GM19240 (cell line): ENCODE measurements around the gene PLBD2.
A peak's percentile ranks its signal among the peaks of the same experiment; 100 is the strongest.

Source experiments
- DNase-seq: peaks from one replicate; pipeline ENCODE4 v3.0.0; 2011; ENCODE audit warnings: low spot score; ENCODE audit not compliant: insufficient read length

The PLBD2 gene

GRCh38 chr12:113358381-113359132, at the start of gene PLBD2:
Gene PLBD2 (plus strand): TSS chr12:113358587. CDS start chr12:113358601, 14 bp downstream.
- DNase-seq: peak; percentile 96

GRCh38 chr12:113310489-113310888, 47.9 kb upstream of the PLBD2 start:
- no peak for DNase-seq

- DNase-seq: no peak
These were observed 44.3 kb upstream of the PLBD2 start for GRCh38 chr12:113314121-113314529.

- no peak for DNase-seq
These were observed 43.0 kb upstream of the PLBD2 start for GRCh38 chr12:113315358-113315757.

- no peak for DNase-seq
These were observed 42.2 kb upstream of the PLBD2 start for GRCh38 chr12:113316155-113316554.

GRCh38 chr12:113317122-113317521, 41.3 kb upstream of the PLBD2 start:
- DNase-seq: no peak

- no peak for DNase-seq
These were observed 40.2 kb upstream of the PLBD2 start for GRCh38 chr12:113318046-113318656.

- DNase-seq: no peak
These were observed 39.3 kb upstream of the PLBD2 start for GRCh38 chr12:113318900-113319628.

GRCh38 chr12:113320401-113320800, 38.0 kb upstream of the PLBD2 start:
- DNase-seq: no peak

- DNase-seq: no peak
These were observed 36.0 kb upstream of the PLBD2 start for GRCh38 chr12:113322343-113322742.

GRCh38 chr12:113325916-113326315, 32.5 kb upstream of the PLBD2 start:
- no peak for DNase-seq

- no peak for DNase-seq
These were observed 31.5 kb upstream of the PLBD2 start for GRCh38 chr12:113326775-113327395.

GRCh38 chr12:113328368-113328889, 30.0 kb upstream of the PLBD2 start:
- DNase-seq: no peak

GRCh38 chr12:113329022-113329790, 29.2 kb upstream of the PLBD2 start:
- DNase-seq: no peak

GRCh38 chr12:113329791-113330417, 28.5 kb upstream of the PLBD2 start:
- DNase-seq: no peak

GRCh38 chr12:113330505-113330904, 27.9 kb upstream of the PLBD2 start:
- no peak for DNase-seq

GRCh38 chr12:113332688-113333417, 25.5 kb upstream of the PLBD2 start:
- DNase-seq: no peak

- no peak for DNase-seq
These were observed 25.0 kb upstream of the PLBD2 start for GRCh38 chr12:113333418-113333750.

GRCh38 chr12:113333877-113334785, 24.3 kb upstream of the PLBD2 start:
- no peak for DNase-seq
